K562 (cell line): ENCODE measurements around the gene NRN1L. TPM values are rescaled to one million over a fixed set of nuclear protein-coding genes. Genes with fewer than 3 reads are reported as not detected.
A peak's percentile ranks its signal among the peaks of the same experiment; 100 is the strongest.

Experiments used
- AFF4 ChIP-seq: sonication (generic); formaldehyde crosslinking; IDR thresholded peaks from 2 replicates; pipeline ENCODE4 v1.8.0; 2023; ENCODE audit warnings: mild to moderate bottlenecking, missing genetic modification reagents
- ARID3B ChIP-seq: fragments of 250-450 bp; sonication (Bioruptor Pico); IDR thresholded peaks from 2 replicates; pipeline ENCODE4 v1.4.0; 2020; ENCODE audit warnings: borderline replicate concordance
- CAMTA2 ChIP-seq: fragments of 250-450 bp; sonication (Bioruptor Pico); conservative IDR thresholded peaks from 2 replicates; pipeline ENCODE4 v1.5.1; 2022
- CEBPB ChIP-seq: fragments of 450-650 bp; IDR thresholded peaks from 2 replicates; pipeline ENCODE4 v1.6.1; 2016; ENCODE audit warnings: missing genetic modification characterization, missing compliant biosample characterization
- CHD1 ChIP-seq: fragments of 200-600 bp; sonication (generic); IDR thresholded peaks from one replicate; pipeline ENCODE4 v1.6.1; 2012; ENCODE audit warnings: mild to moderate bottlenecking, moderate library complexity, low read length, inconsistent platforms
- DEAF1 ChIP-seq: fragments of 450-650 bp; formaldehyde crosslinking; IDR thresholded peaks from 2 replicates; pipeline ENCODE4 v1.4.0; 2020; ENCODE audit warnings: mild to moderate bottlenecking, moderate library complexity
- E2F3 ChIP-seq: fragments of 250-450 bp; sonication (Bioruptor Pico); IDR thresholded peaks from 2 replicates; pipeline ENCODE4 v1.4.0; 2020; ENCODE audit warnings: mild to moderate bottlenecking
- JUNB ChIP-seq: fragments of 450-650 bp; formaldehyde crosslinking; conservative IDR thresholded peaks from 2 replicates; pipeline ENCODE4 v1.4.0; 2020; ENCODE audit warnings: mild to moderate bottlenecking
- KDM2B ChIP-seq: fragments of 250-450 bp; sonication (Bioruptor Pico); IDR thresholded peaks from 2 replicates; pipeline ENCODE4 v1.8.0; 2021; ENCODE audit warnings: mild to moderate bottlenecking, moderate library complexity
- MCM7 ChIP-seq, 2 experiments: fragments of 450-650 bp; IDR thresholded peaks; 2 replicates each; pipeline ENCODE4 v1.6.1; 2016 to 2018
- NR2F6 ChIP-seq: fragments of 450-650 bp; formaldehyde crosslinking; IDR thresholded peaks from 2 replicates; pipeline ENCODE4 v1.4.0; 2020; ENCODE audit warnings: mild to moderate bottlenecking
- NR3C1 ChIP-seq: sonication (generic); formaldehyde crosslinking; IDR thresholded peaks from 2 replicates; pipeline ENCODE4 v1.8.1; 2022; ENCODE audit warnings: missing genetic modification reagents
- RBM22 ChIP-seq: fragments of 200-400 bp; formaldehyde crosslinking; IDR thresholded peaks from 2 replicates; pipeline ENCODE4 v1.6.1; 2018; ENCODE audit warnings: low read length, low read depth; ENCODE audit not compliant: poor library complexity, severe bottlenecking
- RBM34 ChIP-seq: fragments of 200-400 bp; formaldehyde crosslinking; IDR thresholded peaks from 2 replicates; pipeline ENCODE4 v1.6.1; 2018; ENCODE audit warnings: low read length, borderline replicate concordance; ENCODE audit not compliant: insufficient read depth
- SFPQ ChIP-seq: fragments of 200-400 bp; formaldehyde crosslinking; IDR thresholded peaks from 2 replicates; pipeline ENCODE4 v1.6.1; 2017; ENCODE audit warnings: mild to moderate bottlenecking, low read depth, low read length, moderate library complexity
- SIN3A ChIP-seq, 2 experiments: fragments of 150-350 bp in 1 of 2; IDR thresholded peaks; 2 replicates each; pipeline ENCODE4 v1.6.1; 2011 to 2016; ENCODE audit warnings: borderline replicate concordance in 2 of 2, low read depth in 2 of 2, low read length in 2 of 2, mild to moderate bottlenecking in 2 of 2, moderate library complexity in 2 of 2; ENCODE audit not compliant: control insufficient read depth in 1 of 2
- SP1 ChIP-seq: sonication (generic); formaldehyde crosslinking; IDR thresholded peaks from 2 replicates; pipeline ENCODE4 v1.8.1; 2022; ENCODE audit warnings: mild to moderate bottlenecking, missing genetic modification reagents
- ZNF695 ChIP-seq: fragments of 450-650 bp; formaldehyde crosslinking; IDR thresholded peaks from 2 replicates; pipeline ENCODE4 v1.4.0; 2020; ENCODE audit warnings: mild to moderate bottlenecking, moderate library complexity
- ZZZ3 ChIP-seq: fragments of 450-650 bp; IDR thresholded peaks from 2 replicates; pipeline ENCODE4 v1.6.1; 2016; ENCODE audit warnings: antibody characterized with exemption, mild to moderate bottlenecking, moderate library complexity
- polyA plus RNA-seq, 8 experiments: library from polyadenylated mRNA; depleted of rRNA in 4 of 8; stranded (reverse) in 5 of 8; unstranded in 3 of 8; fragments of >200 nt; fragmentation: Nextera tagmentation in 2 of 8; fragmentation: Illumina TruSeq in 1 of 8; extraction: Ambion mirVana in 2 of 8; extraction: Trizol in 1 of 8; gene quantifications; 2 replicates each; pipeline versions ENCODE4 v1.2.1 to v1.2.3, GENCODE V29; 2011 to 2014; ENCODE audit warnings: inconsistent platforms in 1 of 8, missing spikeins in 1 of 8
- total RNA-seq, 7 experiments: library from RNA; depleted of rRNA in 6 of 7; stranded (reverse); fragments of >200 nt in 6 of 7; fragmentation: Illumina TruSeq in 2 of 7; extraction: Trizol in 2 of 7; gene quantifications; 2 replicates each; pipeline versions ENCODE4 v1.2.1 to v1.2.3, GENCODE V29; 2011 to 2021; ENCODE audit warnings: low replicate concordance in 1 of 7

The NRN1L gene
- total and polyA plus RNA-seq, 9 of the 15 experiments (the other 6 are each of a cell fraction or from before 2014, with no cell fraction given): 0.22 to 0.86 (median 0.61) TPM; not detected in 5

- no peak for TF ChIP-seq DEAF1 (CRISPR knock-in tag)
- TF ChIP-seq CEBPB (tag): no peak
- TF ChIP-seq RBM34: no peak
- TF ChIP-seq ZZZ3: 0 out of 2 replicates have a peak, but pooled peaks have one; percentile 57
- TF ChIP-seq SIN3A (IDR thresholded peaks at IDR 0.05; ENCODE audit: borderline replicate concordance in 2 of 2, control insufficient read depth in 1 of 2, low read depth in 2 of 2, low read length in 2 of 2): peak in 1 of 2 experiments; percentile 74; a peak in 2 of 4 replicates
- TF ChIP-seq MCM7 (IDR thresholded peaks at IDR 0.05): no peak
- no peak for TF ChIP-seq SFPQ
- peak; percentile 33 for TF ChIP-seq SP1
- no peak for TF ChIP-seq NR2F6
- TF ChIP-seq E2F3 (CRISPR knock-in tag): no peak
- no peak for TF ChIP-seq KDM2B (CRISPR knock-in tag)
- TF ChIP-seq CHD1: peak; percentile 25
- no peak for TF ChIP-seq JUNB
- TF ChIP-seq NR3C1 (CRISPR knock-in tag): peak; percentile 80; the same call in 1 of the 2 replicates
- TF ChIP-seq CAMTA2 (CRISPR knock-in tag): no peak
- TF ChIP-seq ARID3B (CRISPR knock-in tag): no peak
- TF ChIP-seq ZNF695 (CRISPR knock-in tag): no peak
- no peak for TF ChIP-seq RBM22
- no peak; the same call in 1 of the 2 replicates for TF ChIP-seq AFF4
Measured at GRCh38 chr16:67847064-67847861, 37.4 kb upstream of the NRN1L start, which contains the start of gene CENPT (continued).
